Measurements from ENCODE around the gene OBSCN.

OBSCN gene

GRCh38 chr1:228279722-228280105 is 71.9 kb downstream of the OBSCN start:
- no peak overlapping the region for H3K4me3 ChIP-seq (ENCODE audit: low read depth, low read length)
- no peak for DNase-seq
- TF ChIP-seq, protein P1, sequence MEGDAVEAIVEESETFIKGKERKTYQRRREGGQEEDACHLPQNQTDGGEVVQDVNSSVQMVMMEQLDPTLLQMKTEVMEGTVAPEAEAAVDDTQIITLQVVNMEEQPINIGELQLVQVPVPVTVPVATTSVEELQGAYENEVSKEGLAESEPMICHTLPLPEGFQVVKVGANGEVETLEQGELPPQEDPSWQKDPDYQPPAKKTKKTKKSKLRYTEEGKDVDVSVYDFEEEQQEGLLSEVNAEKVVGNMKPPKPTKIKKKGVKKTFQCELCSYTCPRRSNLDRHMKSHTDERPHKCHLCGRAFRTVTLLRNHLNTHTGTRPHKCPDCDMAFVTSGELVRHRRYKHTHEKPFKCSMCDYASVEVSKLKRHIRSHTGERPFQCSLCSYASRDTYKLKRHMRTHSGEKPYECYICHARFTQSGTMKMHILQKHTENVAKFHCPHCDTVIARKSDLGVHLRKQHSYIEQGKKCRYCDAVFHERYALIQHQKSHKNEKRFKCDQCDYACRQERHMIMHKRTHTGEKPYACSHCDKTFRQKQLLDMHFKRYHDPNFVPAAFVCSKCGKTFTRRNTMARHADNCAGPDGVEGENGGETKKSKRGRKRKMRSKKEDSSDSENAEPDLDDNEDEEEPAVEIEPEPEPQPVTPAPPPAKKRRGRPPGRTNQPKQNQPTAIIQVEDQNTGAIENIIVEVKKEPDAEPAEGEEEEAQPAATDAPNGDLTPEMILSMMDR (IDR thresholded peaks at IDR 0.05; ENCODE audit: low read depth, low read length, missing control alignments) = no peak
- in situ Hi-C loops (cut with HindIII; ENCODE audit: low pct_ligation_motif_present, low sequenced_read_pairs) = no loop called here
- no peak overlapping the region for H3K27ac ChIP-seq
- no peaks in the 10 kb centered on the region for H3K36me3 ChIP-seq (replicated peaks)
- no peaks in the 10 kb centered on the region for H3K27me3 ChIP-seq (replicated peaks)

DNA sequence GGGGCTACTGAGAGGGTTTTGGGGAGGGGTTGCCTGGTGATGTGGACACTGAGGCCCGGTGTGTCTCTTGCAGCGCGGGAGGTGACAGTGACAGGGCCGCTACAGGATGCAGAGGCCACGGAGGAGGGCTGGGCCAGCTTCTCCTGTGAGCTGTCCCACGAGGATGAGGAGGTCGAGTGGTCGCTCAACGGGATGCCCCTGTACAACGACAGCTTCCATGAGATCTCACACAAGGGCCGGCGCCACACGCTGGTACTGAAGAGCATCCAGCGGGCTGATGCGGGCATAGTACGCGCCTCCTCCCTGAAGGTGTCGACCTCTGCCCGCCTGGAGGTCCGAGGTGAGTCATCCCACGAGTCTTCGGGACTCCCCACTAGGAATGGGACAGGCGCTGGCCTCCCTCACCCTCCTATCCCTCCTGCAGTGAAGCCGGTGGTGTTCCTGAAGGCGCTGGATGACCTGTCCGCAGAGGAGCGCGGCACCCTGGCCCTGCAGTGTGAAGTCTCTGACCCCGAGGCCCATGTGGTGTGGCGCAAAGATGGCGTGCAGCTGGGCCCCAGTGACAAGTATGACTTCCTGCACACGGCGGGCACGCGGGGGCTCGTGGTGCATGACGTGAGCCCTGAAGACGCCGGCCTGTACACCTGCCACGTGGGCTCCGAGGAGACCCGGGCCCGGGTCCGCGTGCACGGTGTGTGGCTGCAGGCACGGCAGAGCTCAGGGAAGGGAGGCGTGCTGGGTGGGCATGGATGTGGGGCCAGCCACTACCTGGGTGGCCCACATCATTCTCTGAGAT is 72.5 kb downstream of the OBSCN start:
- no peaks in the 10 kb centered on the region for H3K36me3 ChIP-seq (replicated peaks)
- in situ Hi-C loops (cut with HindIII; ENCODE audit: low pct_ligation_motif_present, low sequenced_read_pairs) = no loop called here
- TF ChIP-seq, protein P1 (IDR thresholded peaks at IDR 0.05; ENCODE audit: low read depth, low read length, missing control alignments) = no peak

DNA sequence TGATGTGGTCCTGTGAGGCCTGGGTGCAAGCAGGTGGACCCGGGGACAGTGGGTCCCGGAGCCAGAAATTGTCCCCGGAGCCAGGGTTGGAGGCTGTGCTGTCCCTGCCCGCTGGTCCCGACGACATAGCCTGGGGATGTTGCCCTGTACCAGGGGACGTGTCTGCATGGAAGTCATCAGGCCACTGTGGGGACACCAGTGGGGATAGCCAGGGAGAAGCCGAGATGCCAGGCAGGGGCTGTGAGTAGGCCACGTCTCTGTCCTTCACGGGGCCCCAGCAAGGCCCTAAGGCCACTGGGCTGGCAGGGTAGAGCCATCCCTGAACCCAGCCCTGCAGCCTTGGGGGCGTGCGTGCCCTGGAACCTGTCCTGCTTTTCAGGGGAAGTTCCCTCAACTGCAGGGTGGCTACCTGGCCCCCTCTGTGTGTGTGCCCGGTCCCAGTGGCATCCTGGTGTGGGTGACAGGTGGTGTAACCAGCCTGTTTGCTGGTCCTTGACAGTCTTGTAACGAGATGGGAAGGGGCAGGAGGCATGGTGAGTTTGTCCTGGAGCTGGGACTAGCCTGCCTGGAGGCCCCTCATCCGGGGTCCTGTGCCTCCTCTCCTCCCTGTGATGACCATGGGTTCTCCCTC is 73.2 kb downstream of the OBSCN start:
- no peak overlapping the region for H3K4me3 ChIP-seq (ENCODE audit: low read depth, low read length)
- no peak overlapping the region for H3K27ac ChIP-seq
- in situ Hi-C loops (cut with HindIII; ENCODE audit: low pct_ligation_motif_present, low sequenced_read_pairs) = no loop called here
- TF ChIP-seq, protein P1 (IDR thresholded peaks at IDR 0.05; ENCODE audit: low read depth, low read length, missing control alignments) = no peak
- no peaks in the 10 kb centered on the region for H3K36me3 ChIP-seq (replicated peaks)
- no peak for DNase-seq
- H3K27me3 ChIP-seq (replicated peaks) = no peaks in the 10 kb centered on the region

More for the DNA sequence above, 72.5 kb downstream of the OBSCN start:
- DNase-seq = no peak
- H3K27ac ChIP-seq = no peak overlapping the region
- no peaks in the 10 kb centered on the region for H3K27me3 ChIP-seq (replicated peaks)
- no peak overlapping the region for H3K4me3 ChIP-seq (ENCODE audit: low read depth, low read length)

DNA sequence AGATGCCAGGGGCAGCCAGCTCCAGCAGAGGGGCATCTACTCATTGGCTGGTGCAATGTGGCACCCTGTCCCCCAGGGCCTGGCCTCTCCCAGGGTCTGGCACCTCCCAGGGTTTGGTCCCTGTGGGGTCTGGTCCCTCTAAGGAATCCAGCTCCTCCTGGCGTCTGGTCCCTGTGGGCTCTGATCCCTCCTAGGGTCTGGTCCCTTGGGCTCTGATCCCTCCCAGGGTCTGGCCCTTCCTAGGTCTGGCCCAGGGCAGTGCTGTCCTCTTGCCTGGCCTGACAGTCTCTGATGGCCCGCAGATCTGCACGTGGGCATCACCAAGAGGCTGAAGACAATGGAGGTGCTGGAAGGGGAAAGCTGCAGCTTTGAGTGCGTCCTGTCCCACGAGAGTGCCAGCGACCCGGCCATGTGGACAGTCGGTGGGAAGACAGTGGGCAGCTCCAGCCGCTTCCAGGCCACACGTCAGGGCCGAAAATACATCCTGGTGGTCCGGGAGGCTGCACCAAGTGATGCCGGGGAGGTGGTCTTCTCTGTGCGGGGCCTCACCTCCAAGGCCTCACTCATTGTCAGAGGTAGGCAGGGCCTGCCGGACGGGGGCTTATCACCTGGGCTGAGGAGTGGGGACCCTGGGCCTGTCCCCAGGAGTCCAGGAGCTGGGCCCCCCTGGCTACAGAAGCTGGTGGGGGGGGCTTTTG is 73.9 kb downstream of the OBSCN start:
- no peaks in the 10 kb centered on the region for H3K36me3 ChIP-seq (replicated peaks)
- TF ChIP-seq, protein P1 (IDR thresholded peaks at IDR 0.05; ENCODE audit: low read depth, low read length, missing control alignments) = no peak
- no peak overlapping the region for H3K27ac ChIP-seq
- in situ Hi-C loops (cut with HindIII; ENCODE audit: low pct_ligation_motif_present, low sequenced_read_pairs) = no loop called here
- H3K27me3 ChIP-seq (replicated peaks) = no peaks in the 10 kb centered on the region
- no peak for DNase-seq
- no peak overlapping the region for H3K4me3 ChIP-seq (ENCODE audit: low read depth, low read length)

- in situ Hi-C loops (cut with HindIII; ENCODE audit: low pct_ligation_motif_present, low sequenced_read_pairs) = no loop called here
- TF ChIP-seq, protein P1 (IDR thresholded peaks at IDR 0.05; ENCODE audit: low read depth, low read length, missing control alignments) = no peak
- no peak overlapping the region for H3K27ac ChIP-seq
- H3K27me3 ChIP-seq (replicated peaks) = no peaks in the 10 kb centered on the region
- H3K4me3 ChIP-seq (ENCODE audit: low read depth, low read length) = no peak overlapping the region
- no peak for DNase-seq
- no peaks in the 10 kb centered on the region for H3K36me3 ChIP-seq (replicated peaks)
Observed at GRCh38 chr1:228282329-228283042, 74.6 kb downstream of the OBSCN start.
